Left forelimb (tissue), 1 donor: ENCODE measurements around the gene CYP26C1.
A peak's percentile ranks its signal among the peaks of the same experiment; 100 is the strongest.

Source experiments
- DNase-seq: peaks from one replicate; pipeline ENCODE4 v3.0.0-alpha.2; 2018; ENCODE audit warnings: low spot score

The CYP26C1 gene

DNA sequence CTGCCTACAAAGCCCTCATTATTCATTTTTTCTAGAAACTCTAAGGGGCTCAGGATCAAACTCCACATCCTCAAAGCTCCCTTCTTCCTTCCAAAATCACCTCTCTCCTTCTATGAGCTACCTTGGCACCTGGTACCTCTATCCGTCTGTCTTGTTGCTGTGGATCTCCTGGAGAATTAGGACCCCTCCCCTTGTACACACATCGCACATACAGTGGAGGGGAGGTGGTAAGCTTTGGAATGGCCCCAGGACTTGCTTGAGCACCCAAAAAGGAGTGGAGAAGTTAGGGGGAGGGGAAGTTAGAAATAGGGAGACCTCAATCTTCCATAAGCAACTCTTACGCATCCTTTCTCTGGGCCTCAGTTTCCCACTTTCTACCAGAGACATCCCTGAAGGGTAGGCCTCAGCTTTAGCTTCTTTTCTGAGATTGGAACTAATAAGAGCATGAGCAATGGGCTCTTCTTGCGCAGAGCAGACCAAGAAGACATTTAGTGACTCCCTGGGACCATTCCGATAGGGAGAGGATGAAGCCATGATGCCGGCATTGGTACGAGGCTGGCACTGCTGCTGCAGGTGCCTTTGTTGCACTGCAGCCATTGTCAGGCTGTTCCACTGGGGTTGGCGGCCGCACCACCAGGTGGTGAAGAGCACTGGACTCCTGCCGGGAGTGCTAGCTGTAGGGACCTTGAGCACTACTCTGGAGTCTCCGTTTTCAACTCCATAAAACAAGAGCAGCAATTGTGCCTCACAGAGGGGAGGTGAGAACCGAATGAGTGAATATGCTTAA, 4.5 kb downstream of the CYP26C1 start:
- DNase-seq = no peak

DNA sequence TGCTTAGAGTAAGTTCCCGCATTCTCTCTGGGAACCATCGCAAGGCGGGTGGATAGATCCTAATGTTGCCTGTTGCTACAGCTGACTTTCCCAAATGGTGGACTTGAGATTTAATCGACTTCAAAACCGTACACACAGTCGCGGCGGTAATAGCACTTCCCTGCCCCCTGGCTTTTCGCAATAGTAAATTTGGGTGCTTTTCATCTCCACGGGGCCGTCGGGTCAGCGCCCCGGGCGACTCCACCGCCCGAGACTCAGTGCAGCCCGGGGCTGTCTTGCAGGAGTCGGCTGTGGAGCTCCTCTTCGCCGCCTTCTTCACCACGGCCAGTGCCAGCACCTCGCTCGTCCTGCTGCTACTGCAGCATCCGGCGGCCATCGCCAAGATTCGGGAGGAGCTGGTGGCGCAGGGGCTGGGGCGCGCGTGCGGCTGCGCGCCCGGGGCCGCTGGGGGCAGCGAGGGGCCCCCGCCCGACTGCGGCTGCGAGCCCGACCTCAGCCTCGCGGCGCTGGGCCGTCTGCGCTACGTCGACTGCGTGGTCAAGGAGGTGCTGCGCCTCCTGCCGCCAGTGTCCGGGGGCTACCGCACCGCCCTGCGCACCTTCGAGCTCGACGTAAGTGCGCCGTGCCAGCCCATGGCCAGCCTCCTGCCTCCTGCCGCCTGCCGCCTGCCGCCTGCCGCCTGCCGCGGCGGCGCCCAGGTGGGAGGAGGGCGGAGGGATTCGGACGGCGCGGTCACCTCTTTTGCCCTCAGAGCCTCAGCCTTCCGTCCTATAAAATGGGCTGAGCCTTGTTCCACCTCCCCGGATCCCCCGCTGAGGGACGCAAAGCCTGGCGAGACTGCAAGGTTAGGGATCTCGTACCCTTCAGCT, 5.3 kb downstream of the CYP26C1 start:
- peak; percentile 47 for DNase-seq

DNA sequence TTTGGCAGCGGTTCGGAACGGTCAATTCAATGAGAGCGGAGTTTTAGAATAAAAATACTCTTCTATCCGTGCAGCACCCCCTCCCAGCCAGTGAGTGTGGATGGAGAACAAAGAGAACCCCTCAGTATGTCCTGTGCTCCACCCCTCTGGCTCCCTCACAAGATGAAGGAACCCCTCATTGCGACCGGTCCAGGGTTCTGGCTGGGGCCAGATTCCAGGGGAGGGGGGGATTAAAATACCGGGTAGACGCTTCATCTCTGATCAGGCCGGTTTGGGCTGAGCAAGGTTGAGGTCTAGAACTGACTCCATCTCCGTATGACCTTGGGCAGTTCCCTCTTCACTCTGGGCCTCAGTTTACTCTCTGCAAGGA, 5.9 kb downstream of the CYP26C1 start:
- DNase-seq = no peak

DNA sequence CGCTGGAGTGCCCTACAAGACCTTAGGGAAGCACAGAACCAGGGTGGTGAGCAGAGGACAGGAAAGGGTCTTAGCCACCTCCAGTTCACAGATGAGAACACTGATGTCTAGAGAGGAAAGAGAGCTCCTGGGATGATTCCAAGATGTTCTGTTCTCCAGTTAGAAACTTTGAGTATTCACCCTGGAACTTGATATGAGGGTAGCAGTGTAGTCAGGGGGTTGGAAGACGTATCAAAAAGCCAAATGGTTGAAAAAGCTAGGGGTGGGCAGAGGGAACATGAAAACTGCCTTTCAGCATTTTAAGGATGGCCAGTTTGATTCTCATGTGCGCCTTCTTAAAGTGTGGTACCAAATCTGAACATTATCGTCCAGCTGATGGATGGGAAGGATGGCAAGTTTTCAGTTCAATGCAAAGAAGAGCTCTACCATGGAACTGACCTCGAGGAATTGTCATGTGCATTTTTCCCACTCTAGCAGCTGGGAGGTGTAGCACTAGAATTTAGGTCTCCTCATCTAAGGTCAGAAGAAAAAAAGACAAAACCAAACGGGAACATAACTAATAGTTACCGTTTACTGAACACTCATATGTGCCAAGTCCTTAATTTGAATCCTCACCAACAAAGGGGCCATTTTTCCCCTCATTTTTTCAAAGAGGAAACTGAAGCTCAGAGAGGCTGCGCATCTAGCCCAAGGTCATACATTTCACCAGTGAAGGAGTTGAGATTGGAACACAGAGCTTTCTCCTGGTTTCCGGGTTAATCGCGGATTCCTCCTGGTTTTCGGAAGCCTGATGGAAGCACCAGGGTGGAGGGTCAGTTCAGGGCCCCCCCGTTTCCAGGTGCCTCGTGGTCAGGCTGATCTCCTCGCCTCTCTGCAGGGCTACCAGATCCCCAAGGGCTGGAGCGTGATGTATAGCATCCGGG, 7.1 kb downstream of the CYP26C1 start:
- DNase-seq = peak; percentile 49

DNA sequence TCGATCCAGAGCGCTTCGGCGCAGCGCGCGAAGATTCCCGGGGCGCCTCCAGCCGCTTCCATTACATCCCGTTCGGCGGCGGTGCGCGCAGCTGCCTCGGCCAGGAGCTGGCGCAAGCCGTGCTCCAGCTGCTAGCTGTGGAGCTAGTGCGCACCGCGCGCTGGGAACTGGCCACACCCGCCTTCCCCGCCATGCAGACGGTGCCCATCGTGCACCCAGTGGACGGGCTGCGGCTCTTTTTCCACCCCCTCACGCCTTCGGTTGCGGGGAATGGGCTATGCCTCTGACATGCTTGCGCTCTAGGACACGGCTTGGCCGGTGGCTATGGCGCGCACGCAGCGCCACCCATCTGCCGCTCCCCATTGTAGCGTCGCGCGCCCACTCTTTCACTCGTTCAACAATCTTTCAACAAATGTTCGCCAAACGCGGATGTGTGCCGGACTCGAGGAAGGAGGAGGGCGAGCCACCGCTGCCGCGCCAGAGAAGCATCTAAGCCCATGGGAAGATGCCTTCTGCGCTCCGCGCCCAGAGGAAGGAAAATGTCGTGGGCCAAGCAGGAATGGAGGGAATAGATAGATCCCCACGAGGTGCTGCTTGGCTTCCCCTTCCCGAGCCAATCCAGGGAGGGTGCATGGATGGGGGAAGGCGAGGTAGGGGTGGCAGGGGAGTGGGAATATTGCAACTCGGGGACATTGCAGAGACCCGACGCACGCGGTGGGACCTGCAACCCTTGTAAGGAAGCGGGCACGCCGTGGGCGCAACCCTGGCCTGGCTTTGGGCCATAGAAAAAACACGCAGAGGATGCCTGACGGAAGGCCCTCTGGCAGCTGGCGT, 8.0 kb downstream of the CYP26C1 start:
- DNase-seq = peak; percentile 67

DNA sequence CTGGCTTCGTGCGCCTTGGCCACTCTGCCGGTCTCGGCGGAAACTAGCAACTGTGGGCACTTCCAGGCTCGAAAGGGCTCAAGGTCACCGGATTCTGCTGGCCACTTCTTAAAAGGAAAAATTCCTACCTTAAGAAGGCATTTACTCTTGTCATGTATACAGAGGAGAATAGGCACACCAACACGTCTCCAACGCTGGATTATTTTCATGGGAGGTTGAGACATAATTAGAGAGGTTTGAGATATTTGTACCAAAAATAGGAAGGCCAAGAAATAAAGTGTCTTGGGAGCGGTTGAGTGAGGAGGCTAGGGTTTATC, 8.6 kb downstream of the CYP26C1 start:
- DNase-seq = no peak

DNA sequence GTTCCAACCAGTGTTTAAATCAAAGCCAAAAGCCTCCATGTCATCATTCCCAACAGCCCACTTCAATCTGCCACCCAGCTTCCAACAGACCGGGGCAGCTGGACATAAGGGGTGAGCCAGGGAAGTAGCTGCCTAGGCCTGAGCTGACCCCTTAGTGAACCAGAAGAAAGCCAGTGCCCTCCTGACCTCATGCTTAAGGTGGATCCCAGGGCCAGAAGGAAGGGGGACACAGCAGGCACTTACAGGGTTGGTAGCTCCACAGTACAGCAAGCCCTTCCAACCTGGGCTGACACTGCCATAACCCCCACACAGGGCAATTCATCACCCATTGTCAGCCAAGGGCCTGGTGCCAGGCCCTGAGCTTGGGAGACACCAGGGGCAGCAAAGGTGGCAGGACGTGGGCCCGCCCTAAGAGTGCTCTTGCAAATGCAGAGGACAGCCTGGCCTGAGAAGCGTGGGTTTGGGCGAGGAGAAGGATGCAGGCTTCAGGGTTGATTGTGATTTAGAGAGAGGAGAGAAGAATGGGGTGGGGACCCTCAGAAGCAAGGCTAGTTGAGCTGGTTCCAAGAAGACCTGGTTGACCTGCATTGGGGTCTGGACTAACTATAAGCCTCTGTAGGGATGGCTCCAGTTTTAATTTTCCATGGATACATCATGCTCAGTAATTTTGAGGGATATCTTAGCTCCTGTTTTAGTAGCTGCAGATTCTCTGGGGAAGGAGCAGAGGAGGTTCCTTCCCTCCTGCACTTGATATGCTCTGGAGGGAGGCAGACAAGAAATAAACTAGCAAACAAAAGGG, 10.0 kb downstream of the CYP26C1 start:
- peak; percentile 50 for DNase-seq

DNA sequence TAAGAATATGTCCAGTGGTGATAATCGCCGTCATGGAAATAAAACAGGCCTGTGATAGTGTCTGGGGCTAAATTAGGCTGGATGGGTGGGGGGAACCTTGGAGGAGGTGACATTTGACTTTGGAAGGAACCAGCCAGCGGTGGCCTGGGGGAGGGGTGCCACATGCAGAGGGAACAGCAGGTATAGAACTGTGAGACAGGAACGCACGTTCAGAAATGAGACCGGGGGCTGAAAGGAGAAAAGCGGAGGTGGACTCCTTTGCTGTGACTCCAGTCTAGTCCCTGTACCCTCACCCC, 10.5 kb downstream of the CYP26C1 start:
- DNase-seq = no peak

DNA sequence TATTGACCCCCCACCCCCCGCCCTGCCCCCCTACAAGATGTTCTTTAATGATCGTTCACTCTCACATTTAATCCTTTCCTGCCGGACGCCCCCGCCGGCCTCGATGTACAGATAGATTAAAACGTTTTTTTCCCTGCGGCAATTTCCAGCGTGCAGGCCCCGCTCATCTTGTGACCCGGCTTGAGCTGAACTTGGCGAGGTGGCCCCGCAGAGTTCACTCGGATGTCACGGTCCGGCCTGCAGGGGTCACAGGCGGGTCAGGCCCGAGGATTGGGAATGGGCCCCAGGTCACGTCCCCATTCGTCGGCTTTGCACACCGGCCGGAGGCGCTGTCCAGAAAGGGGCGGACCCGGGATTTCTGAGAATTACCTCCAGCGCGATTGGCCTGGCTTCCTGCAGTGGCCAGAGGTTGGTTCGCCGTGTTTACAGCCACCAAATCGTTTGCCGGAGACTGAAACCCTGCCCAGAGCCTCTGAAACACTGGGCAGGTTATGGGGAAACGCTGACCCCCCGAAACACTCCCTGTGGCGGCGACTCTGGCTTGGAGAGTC, 11.2 kb downstream of the CYP26C1 start:
- peak; percentile 61 for DNase-seq

DNA sequence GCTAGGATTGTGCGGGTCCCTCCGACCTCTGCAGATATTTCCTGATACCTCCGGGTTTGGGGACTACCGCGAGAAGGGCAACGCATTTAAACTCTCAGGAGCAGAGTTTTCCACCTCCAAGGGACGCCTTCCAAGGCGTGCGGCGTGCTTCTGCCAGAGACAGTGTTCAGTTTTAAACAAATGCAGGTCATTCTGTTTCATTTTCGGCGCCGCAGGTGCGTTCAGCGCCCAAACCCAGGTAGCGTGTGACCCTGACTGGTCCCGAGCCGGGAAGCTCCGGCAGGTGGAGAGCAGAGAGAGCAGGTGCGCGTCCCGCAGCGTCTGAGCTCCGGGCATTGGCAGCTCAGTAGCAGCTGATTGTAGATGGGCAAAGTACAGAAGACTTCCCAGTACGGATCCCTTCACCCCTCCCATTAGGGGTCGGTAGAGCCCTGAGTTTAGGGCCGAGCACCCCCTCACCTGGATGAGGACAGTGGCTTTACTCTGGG, 11.7 kb downstream of the CYP26C1 start:
- peak; percentile 57 for DNase-seq

DNA sequence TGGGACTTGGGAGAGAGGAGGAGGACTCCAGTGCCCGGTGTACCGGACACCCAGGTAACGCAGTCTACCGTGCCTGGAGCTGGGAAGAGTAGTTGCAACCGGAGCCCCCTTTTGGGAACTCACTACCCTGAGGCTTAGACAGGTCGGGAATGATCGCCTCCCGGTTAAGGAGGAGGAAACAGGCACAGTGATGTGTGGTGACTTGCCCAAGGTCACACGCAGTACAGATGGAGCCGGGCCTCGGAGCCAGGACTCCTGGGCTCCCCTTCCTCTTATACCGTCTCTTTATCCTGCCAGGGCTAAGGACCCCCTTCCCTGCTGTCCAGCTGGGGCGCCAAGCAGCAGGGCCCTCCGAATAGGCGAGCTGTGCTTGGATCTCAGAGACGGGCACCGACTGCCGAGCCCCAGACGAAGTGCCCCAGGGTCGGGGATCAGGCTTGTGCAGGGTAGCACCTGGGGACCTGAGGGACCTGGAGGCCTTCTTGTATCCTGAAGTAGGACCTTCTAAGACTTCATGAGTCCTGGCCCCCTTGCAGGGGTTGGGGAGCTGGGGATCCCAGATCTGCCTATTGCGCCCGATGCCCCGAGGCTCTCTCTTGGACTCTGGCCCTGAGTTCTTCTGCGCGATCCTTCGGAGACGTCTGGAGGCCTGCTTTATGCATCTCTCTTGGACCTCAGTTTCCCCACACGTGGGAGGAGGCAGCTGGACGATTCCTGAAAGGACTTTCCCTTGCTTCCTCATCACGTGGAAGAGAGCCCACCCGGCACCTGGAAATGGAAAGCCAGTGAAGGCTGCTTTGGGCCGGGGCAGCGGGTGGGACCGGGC, 12.3 kb downstream of the CYP26C1 start:
- peak; percentile 53 for DNase-seq

DNA sequence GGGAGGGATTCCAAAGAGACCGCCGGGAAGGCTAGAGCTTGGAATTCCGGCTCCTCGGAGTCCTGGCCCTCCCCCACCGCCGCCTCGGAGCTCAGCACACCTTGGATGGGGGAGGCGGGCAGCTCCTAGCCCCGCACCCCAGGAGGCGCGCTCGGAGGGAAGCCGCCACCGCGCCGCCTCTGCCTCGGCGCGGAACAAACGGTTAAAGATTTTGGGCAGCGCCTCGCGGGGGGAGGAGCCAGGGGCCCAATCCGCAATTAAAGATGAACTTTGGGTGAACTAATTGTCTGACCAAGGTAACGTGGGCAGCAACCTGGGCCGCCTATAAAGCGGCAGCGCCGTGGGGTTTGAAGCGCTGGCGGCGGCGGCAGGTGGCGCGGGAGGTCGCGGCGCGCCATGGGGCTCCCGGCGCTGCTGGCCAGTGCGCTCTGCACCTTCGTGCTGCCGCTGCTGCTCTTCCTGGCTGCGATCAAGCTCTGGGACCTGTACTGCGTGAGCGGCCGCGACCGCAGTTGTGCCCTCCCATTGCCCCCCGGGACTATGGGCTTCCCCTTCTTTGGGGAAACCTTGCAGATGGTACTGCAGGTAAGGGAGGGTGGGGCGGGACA, 13.0 kb downstream of the CYP26C1 start, which contains the start of gene CYP26A1:
TSS of gene CYP26A1 (plus strand) at position 355 of the 608 bp plus-strand sequence. CDS start at position 397, 42 bp downstream.
- peak; percentile 65 for DNase-seq

DNA sequence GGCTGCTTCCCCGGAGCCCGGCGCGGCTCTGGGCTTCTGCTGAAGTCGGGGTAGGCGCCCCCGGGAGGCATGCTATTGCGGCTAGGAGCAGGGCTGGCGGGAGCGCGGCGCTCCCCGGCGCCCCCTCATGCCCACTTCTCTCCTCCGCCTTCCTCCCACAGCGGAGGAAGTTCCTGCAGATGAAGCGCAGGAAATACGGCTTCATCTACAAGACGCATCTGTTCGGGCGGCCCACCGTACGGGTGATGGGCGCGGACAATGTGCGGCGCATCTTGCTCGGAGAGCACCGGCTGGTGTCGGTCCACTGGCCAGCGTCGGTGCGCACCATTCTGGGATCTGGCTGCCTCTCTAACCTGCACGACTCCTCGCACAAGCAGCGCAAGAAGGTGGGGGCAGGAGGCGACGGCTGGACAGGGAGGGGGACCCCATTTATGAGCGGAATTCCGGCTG, 13.6 kb downstream of the CYP26C1 start:
- DNase-seq = peak; percentile 63

DNA sequence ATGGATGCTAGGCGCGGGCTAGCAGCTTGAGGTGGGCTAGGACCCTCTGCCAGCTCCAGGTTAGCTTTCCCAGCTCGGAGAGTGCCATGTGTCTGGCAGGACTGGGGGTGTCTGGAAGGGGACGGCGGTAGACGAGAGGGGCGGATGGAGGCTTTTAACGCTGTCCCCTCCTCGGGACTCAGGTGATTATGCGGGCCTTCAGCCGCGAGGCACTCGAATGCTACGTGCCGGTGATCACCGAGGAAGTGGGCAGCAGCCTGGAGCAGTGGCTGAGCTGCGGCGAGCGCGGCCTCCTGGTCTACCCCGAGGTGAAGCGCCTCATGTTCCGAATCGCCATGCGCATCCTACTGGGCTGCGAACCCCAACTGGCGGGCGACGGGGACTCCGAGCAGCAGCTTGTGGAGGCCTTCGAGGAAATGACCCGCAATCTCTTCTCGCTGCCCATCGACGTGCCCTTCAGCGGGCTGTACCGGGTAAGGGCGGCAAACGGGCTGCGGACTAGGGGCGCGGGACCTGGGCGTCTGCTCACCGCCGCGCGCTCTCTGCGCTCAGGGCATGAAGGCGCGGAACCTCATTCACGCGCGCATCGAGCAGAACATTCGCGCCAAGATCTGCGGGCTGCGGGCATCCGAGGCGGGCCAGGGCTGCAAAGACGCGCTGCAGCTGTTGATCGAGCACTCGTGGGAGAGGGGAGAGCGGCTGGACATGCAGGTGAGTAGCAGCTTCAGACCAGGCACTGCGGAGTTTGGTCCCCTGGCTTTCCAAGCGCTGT, 14.2 kb downstream of the CYP26C1 start:
- peak; percentile 68 for DNase-seq

DNA sequence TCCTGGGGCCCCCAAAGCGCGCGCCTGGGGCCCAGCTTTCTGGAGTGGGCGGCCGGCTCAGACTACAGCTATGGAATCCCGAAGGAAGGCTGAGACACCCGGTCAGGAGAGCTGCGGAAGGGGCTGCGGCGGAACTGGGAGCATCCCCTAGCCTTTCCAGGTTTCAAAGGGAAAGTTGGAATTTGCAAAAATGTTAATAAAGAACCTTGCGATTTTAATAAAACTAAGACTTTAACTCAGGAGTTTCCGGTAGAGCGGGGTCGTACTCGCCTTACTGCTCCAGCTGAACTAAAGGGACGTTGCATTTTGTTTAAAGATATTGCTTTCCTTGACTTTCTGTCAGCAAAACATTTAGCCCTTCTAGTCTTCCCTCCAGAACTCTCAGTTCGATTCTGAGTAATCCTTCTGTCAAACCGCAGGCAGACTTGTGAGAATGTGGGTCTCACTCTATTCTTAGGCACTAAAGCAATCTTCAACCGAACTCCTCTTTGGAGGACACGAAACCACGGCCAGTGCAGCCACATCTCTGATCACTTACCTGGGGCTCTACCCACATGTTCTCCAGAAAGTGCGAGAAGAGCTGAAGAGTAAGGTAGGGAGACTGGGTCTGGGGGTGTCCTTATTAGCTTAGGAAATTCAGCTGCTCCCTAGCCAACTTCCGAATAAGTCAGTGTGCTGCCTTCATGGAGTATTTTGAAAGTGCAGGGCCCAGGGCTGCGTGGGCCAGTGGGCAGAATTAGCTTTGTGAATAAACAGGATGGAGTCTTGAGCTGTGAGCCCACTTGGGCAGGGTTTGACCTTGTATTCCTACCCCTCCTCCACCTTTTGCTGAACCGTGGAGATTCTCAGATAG, 15.0 kb downstream of the CYP26C1 start:
- no peak for DNase-seq

DNA sequence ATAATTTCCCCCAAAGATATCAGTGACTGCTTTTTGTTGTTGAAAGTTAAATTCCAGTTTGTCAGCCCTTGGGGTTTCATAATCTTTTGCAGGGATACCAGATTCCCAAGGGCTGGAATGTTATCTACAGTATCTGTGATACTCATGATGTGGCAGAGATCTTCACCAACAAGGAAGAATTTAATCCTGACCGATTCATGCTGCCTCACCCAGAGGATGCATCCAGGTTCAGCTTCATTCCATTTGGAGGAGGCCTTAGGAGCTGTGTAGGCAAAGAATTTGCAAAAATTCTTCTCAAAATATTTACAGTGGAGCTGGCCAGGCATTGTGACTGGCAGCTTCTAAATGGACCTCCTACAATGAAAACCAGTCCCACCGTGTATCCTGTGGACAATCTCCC, 16.3 kb downstream of the CYP26C1 start:
- DNase-seq = no peak

DNA sequence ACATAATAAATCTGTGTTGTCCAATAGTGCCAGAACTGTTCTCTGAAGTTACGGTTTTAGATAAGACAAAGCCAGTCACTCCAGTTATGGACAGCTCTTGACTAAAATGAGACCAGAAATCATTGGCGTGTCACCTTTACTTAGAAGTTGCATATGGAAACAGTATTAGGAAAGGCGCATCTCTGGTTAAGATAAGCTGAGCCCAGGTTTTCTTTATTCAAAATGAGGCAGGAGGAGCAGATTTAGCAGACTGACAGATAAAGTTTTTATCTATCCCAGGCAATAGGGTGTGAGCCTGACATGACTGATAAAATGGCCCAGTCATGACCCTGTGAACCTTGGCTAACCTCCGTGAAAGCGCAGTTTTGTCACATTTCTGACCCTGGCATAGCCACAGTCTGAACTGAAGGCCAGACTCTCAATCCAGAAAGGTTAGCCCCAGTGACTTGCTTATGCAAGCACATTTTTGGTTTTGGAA, 17.3 kb downstream of the CYP26C1 start:
- DNase-seq = no peak
